DND-41 (cell line): ENCODE measurements around the gene EPS8L3.
"Not testable (repeated sequence)": the region's sequence is repeated elsewhere in the genome, so short reads cannot be mapped to it uniquely, and the experiment has no call there.

Source experiments
- ATAC-seq: fragments of 200-7000 bp; cut with Tn5 transposase; 3 replicates; pipeline ENCODE4 v1.9.1; 2021; ENCODE audit warnings: low read depth; ENCODE audit not compliant: insufficient read depth
- DNase-seq: peaks from one replicate; pipeline ENCODE4 v3.0.0-alpha.2; 2020
- H2AFZ ChIP-seq: 2 replicates; pipeline ENCODE4 v1.6.0; 2012; ENCODE audit warnings: low read depth, low read length
- H3K27ac ChIP-seq: 2 replicates; pipeline ENCODE4 v1.5.1; 2012; ENCODE audit warnings: low read length, inconsistent platforms
- H3K27me3 ChIP-seq: fragments of 200-600 bp; sonication (generic); 2 replicates; pipeline ENCODE4 v1.6.0; 2012; ENCODE audit warnings: low read length, mild to moderate bottlenecking, inconsistent platforms; ENCODE audit not compliant: insufficient read depth, poor library complexity
- H3K36me3 ChIP-seq: 2 replicates; pipeline ENCODE4 v1.5.1; 2012; ENCODE audit warnings: low read length, inconsistent platforms; ENCODE audit not compliant: insufficient read depth
- H3K4me1 ChIP-seq: 2 replicates; pipeline ENCODE4 v1.5.1; 2012; ENCODE audit warnings: mild to moderate bottlenecking, low read length; ENCODE audit not compliant: insufficient read depth
- H3K4me2 ChIP-seq: 2 replicates; pipeline ENCODE4 v1.6.0; 2012; ENCODE audit warnings: mild to moderate bottlenecking, moderate library complexity, low read length, inconsistent platforms; ENCODE audit not compliant: insufficient read depth
- H3K4me3 ChIP-seq, 2 experiments: fragments of 200-600 bp in 1 of 2; shearing (Covaris generic) in 1 of 2; 2 replicates each; pipeline ENCODE4 v1.5.1; 2012 to 2016; ENCODE audit warnings: inconsistent platforms in 2 of 2, low read length in 2 of 2, mild to moderate bottlenecking in 2 of 2, low read depth in 1 of 2, moderate library complexity in 1 of 2
- H3K79me2 ChIP-seq: 2 replicates; pipeline ENCODE4 v1.6.0; 2012; ENCODE audit warnings: low read length, inconsistent platforms; ENCODE audit not compliant: insufficient read depth
- H3K9ac ChIP-seq: 2 replicates; pipeline ENCODE4 v1.6.0; 2012; ENCODE audit warnings: low read depth, mild to moderate bottlenecking, inconsistent platforms, low read length, moderate library complexity
- H3K9me3 ChIP-seq: 2 replicates; pipeline ENCODE4 v1.5.1; 2012; ENCODE audit warnings: low read length, moderate library complexity, mild to moderate bottlenecking, inconsistent platforms; ENCODE audit not compliant: insufficient read depth, severe bottlenecking
- H4K20me1 ChIP-seq: 2 replicates; pipeline ENCODE4 v1.6.0; 2012; ENCODE audit warnings: low read length; ENCODE audit not compliant: insufficient read depth
- CTCF ChIP-seq: IDR thresholded peaks from 2 replicates; pipeline ENCODE4 v1.5.1; 2012; ENCODE audit warnings: borderline replicate concordance, low read length, moderate library complexity, mild to moderate bottlenecking; ENCODE audit not compliant: poor library complexity, severe bottlenecking; ENCODE audit errors: extremely low read depth
- EZH2 ChIP-seq: IDR thresholded peaks from 3 replicates; pipeline ENCODE4 v1.6.1; 2012; ENCODE audit warnings: borderline replicate concordance, low read depth, mild to moderate bottlenecking, moderate library complexity, low read length, inconsistent platforms; ENCODE audit not compliant: severe bottlenecking

EPS8L3 gene

DNA sequence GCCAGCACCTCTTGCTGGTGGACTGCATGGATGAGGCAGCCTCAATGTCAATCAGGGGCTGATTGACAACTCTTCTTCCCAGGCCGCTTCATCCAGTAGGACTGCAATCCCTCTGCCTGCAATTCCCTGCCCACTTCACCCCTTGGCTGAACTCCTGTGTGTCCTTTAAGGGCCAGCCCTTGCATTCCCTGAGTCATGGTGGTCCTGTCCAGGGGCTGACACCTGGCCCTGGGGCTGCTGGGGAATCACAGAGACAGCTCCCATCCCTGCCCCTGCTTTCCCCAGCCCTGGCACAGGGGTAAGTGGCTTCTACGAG is 4.6 kb upstream of the EPS8L3 start:
- peaks cover 3% of the 10 kb centered on the region for H3K27me3 ChIP-seq
- H3K4me2 ChIP-seq: no peak overlapping the region
- H4K20me1 ChIP-seq: no peaks in the 10 kb centered on the region
- H3K27ac ChIP-seq: no peak overlapping the region
- H3K9me3 ChIP-seq: no peaks in the 10 kb centered on the region
- peaks cover under 1% of the 10 kb centered on the region; the same call in 1 of the 2 replicates for H3K4me1 ChIP-seq
- no peaks in the 10 kb centered on the region for H3K79me2 ChIP-seq
- DNase-seq (no peak), ATAC-seq (no peak)
- no peak for TF ChIP-seq EZH2
- TF ChIP-seq CTCF: no peak
- H3K4me3 ChIP-seq: no peak overlapping the region
- no peak overlapping the region for H3K9ac ChIP-seq
- no peak overlapping the region for H2AFZ ChIP-seq
- no peaks in the 10 kb centered on the region for H3K36me3 ChIP-seq

- Histone ChIP-seq H3K27me3 (peaks cover 3% of the 10 kb centered on the region), H3K4me3 (no peak overlapping the region), H3K79me2 (no peaks in the 10 kb centered on the region), H4K20me1 (no peaks in the 10 kb centered on the region), H3K9me3 (no peaks in the 10 kb centered on the region), H3K9ac (no peak overlapping the region), H3K4me1 (no peaks in the 10 kb centered on the region), H3K27ac (no peak overlapping the region), H2AFZ (no peak overlapping the region), H3K36me3 (no peaks in the 10 kb centered on the region), H3K4me2 (no peak overlapping the region)
- DNase-seq: no peak
- no peak for ATAC-seq
- TF ChIP-seq CTCF: no peak
- TF ChIP-seq EZH2: no peak
Measured at GRCh38 chr1:109767637-109768334, 4.1 kb upstream of the EPS8L3 start.

DNA sequence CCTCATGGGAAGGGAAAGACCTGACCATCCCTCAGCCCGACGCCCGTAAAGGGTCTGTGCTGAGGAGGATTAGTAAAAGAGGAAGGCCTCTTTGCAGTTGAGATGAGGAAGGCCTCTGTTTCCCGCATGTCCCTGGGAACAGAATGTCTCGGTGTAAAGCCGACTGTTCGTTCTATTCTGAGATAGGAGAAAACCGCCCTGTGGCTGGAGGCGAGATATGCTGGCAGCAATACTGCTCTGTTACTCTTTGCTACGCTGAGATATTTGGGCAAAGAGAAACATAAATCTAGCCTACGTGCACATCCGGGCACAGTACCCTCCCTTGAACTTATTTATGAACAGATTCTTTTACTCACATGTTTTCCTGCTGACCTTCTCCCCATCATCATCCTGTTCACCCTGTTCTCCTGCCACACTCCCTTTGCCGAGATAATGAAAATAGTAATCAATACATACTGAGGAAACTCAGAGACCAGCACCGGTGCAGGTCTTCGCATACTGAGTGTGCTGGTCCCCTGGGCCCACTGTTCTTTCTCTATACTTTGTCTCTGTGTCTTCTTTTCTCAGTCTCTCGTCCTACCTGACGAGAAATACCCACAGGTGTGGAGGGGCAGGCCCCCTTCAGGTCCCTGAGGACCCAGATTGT is 3.4 kb upstream of the EPS8L3 start:
- not testable (repeated sequence) for H3K79me2 ChIP-seq, H3K27ac ChIP-seq, H3K4me3 ChIP-seq, H3K27me3 ChIP-seq, ATAC-seq, H3K4me1 ChIP-seq, H3K4me2 ChIP-seq, H3K9me3 ChIP-seq, H2AFZ ChIP-seq, H3K9ac ChIP-seq, DNase-seq, H4K20me1 ChIP-seq, H3K36me3 ChIP-seq

DNA sequence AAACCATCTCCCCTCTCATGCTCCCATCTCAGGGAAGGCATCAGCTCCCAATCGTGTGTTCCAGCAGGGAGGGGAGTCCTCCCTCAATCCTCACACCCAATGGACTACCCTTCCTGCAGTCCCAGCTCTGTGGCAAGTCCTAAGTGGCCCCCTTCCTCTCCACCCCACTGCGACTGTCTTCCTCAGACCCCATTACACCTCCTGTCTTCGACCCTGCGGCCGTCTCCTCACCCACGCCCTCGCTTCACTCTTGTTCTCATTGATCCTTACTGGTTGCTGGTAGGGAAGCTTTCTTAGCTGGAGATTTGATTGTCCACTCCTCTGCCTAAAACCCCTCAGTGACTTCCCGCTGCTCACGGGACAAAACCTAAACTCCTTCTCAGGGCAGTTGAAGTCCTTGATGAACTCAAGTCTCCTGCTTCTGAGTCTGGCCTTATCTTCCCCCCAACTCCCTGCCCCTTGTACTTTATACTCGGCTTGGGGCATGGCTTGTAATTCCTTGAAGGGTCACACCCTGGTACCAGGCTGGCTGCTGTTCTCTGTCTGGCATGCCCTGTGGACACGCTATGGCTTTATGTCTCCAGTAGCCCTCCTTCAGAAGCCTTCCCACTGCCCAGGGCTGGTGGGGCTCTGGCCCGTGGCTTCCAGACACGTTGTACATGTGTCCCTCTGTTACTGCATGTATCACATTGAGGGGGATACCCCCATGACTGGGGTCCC is 2.3 kb upstream of the EPS8L3 start:
- H3K9ac ChIP-seq: no peak overlapping the region
- no peak overlapping the region for H2AFZ ChIP-seq
- no peak overlapping the region for H3K27ac ChIP-seq
- H4K20me1 ChIP-seq: no peaks in the 10 kb centered on the region
- no peaks in the 10 kb centered on the region for H3K9me3 ChIP-seq
- no peak overlapping the region for H3K4me2 ChIP-seq
- DNase-seq (no peak), ATAC-seq (no peak)
- no peaks in the 10 kb centered on the region for H3K4me1 ChIP-seq
- H3K4me3 ChIP-seq: no peak overlapping the region
- no peaks in the 10 kb centered on the region for H3K36me3 ChIP-seq
- no peak for TF ChIP-seq EZH2
- TF ChIP-seq CTCF: no peak
- no peaks in the 10 kb centered on the region for H3K79me2 ChIP-seq
- H3K27me3 ChIP-seq: peaks cover 3% of the 10 kb centered on the region
